NB4 (cell line): Measurements from ENCODE around the gene COPE.

ENCODE experiments used
- DNase-seq: peaks from one replicate; pipeline ENCODE4 v3.0.0; 2010; ENCODE audit warnings: low read depth
- H3K4me3 ChIP-seq: one replicate; pipeline ENCODE4 v1.5.1; 2011; ENCODE audit warnings: mild to moderate bottlenecking, low read depth, low read length, moderate library complexity
- CTCF ChIP-seq: IDR thresholded peaks from one replicate; pipeline ENCODE4 v1.5.1; 2012; ENCODE audit warnings: low read depth, low read length
- MAX ChIP-seq: IDR thresholded peaks from 2 replicates; pipeline ENCODE4 v1.6.1; 2011; ENCODE audit warnings: low read depth, low read length
- MYC ChIP-seq: IDR thresholded peaks from 2 replicates; pipeline ENCODE4 v1.6.1; 2011; ENCODE audit warnings: low read depth, low read length
- POLR2A ChIP-seq: IDR thresholded peaks from 2 replicates; pipeline ENCODE4 v1.6.1; 2011; ENCODE audit warnings: mild to moderate bottlenecking; ENCODE audit not compliant: insufficient read length; ENCODE audit errors: extremely low read depth

COPE gene

GRCh38 chr19:18878858-18879578 is 40.2 kb downstream of the COPE start:
- no peak for DNase-seq
- TF ChIP-seq MYC (no peak), CTCF (no peak), MAX (no peak), POLR2A (no peak)

GRCh38 chr19:18878058-18878797 is 41.0 kb downstream of the COPE start:
- H3K4me3 ChIP-seq: no peak overlapping the region
- TF ChIP-seq MAX (no peak), MYC (no peak), CTCF (no peak), POLR2A (no peak)
- DNase-seq: no peak

More at GRCh38 chr19:18878858-18879578, 40.2 kb downstream of the COPE start:
- no peak overlapping the region for H3K4me3 ChIP-seq

- H3K4me3 ChIP-seq: no peak overlapping the region
- no peak for DNase-seq
- TF ChIP-seq POLR2A (no peak), CTCF (no peak)
Measured at GRCh38 chr19:18876865-18877264, 42.3 kb downstream of the COPE start.

GRCh38 chr19:18875726-18876125 is 43.5 kb downstream of the COPE start:
- TF ChIP-seq CTCF (no peak), MYC (no peak), POLR2A (no peak), MAX (no peak)
- no peak for DNase-seq
- no peak overlapping the region for H3K4me3 ChIP-seq

- TF ChIP-seq CTCF (no peak), POLR2A (no peak), MAX (no peak), MYC (no peak)
- no peak for DNase-seq
- no peak overlapping the region for H3K4me3 ChIP-seq
Measured at GRCh38 chr19:18871543-18871942, 47.6 kb downstream of the COPE start.

- H3K4me3 ChIP-seq: no peak overlapping the region
- TF ChIP-seq MAX (no peak), MYC (no peak), CTCF (no peak), POLR2A (no peak)
- DNase-seq: no peak
Measured at GRCh38 chr19:18870531-18871172, 48.5 kb downstream of the COPE start.
